ENCODE data around the gene NEUROG3.

NEUROG3 gene

DNA sequence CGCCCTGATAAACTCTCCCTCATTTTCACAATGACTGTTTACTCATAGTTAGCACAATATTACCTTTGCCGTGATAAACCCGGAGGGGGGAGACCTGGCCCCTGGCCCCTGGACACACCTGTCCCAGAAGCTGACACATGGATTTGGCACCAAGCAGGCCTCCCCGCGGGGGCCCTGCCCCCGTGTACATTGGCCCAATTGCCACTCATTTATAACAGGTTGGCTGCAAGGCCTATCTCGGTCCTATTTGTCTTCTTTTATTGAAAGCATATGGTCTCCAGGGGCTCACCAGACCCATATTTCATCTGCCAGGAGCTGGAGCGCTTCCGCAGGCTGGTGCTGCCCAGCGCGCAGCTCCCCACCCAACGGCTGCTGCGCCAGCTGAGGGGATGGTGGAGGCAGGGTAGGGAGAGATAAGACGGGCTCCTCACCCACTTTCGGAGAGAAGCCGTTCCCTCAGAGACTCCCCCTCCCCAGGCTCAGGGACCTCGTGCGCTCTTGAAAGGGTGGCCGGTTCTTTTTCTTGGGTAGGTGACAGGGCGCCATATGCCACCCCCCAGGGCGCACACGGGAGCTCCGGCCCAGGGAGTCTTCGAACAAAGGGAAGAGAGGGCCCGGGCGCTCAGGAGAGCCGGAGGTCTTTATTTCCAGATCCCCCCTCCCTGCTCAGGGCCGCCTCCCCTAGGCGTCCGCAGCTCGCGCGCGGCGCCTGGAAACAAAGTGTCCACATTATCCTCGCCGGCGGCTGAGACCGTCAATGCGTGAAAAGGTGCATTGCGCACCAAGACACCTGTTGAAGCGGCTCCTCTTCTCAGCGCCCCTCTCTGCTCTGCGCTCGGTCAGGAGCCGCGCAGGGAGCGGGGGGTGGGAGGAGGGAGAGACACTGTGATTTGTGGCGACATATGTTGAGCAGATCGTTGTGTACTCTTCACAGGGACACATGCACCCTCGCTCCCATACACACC is 4.3 kb upstream of the NEUROG3 start:
- TF ChIP-seq, protein P1, sequence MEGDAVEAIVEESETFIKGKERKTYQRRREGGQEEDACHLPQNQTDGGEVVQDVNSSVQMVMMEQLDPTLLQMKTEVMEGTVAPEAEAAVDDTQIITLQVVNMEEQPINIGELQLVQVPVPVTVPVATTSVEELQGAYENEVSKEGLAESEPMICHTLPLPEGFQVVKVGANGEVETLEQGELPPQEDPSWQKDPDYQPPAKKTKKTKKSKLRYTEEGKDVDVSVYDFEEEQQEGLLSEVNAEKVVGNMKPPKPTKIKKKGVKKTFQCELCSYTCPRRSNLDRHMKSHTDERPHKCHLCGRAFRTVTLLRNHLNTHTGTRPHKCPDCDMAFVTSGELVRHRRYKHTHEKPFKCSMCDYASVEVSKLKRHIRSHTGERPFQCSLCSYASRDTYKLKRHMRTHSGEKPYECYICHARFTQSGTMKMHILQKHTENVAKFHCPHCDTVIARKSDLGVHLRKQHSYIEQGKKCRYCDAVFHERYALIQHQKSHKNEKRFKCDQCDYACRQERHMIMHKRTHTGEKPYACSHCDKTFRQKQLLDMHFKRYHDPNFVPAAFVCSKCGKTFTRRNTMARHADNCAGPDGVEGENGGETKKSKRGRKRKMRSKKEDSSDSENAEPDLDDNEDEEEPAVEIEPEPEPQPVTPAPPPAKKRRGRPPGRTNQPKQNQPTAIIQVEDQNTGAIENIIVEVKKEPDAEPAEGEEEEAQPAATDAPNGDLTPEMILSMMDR (IDR thresholded peaks at IDR 0.05), result no peak

DNA sequence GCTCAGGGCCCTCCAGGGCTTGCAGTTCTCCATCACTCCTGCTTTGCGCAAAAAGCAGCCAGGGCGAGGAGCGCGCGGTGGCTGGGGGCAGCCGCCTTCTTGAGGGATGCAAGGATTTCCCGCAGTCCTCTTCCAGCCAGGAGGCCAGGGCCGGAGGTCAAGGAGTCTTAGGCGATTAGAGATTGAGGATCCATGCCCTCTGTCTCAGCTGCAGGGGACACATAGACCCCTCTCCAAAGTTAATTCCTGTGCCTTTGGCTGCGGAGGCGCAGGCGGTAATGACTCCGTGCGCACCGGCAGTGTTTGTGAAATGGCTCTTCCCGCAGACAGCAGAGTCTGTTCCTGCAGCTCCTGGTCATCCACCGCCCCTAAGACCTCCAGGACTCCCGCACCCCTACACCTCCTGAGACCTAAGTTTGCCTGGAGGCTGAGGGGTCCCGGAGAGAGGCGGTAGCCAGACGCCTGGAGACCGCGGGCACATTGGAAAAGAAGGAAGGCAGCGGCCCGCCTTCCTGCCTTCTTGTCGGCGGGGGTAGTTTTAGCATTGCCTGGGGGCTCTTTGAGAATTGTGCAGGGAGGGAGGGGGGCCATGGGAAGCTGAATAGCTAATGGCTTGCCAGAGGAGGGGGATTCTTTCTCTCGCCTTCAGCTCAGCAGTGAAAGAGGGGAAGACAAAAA is 3.3 kb upstream of the NEUROG3 start:
- TF ChIP-seq, protein P1 (IDR thresholded peaks at IDR 0.05), result no peak

DNA sequence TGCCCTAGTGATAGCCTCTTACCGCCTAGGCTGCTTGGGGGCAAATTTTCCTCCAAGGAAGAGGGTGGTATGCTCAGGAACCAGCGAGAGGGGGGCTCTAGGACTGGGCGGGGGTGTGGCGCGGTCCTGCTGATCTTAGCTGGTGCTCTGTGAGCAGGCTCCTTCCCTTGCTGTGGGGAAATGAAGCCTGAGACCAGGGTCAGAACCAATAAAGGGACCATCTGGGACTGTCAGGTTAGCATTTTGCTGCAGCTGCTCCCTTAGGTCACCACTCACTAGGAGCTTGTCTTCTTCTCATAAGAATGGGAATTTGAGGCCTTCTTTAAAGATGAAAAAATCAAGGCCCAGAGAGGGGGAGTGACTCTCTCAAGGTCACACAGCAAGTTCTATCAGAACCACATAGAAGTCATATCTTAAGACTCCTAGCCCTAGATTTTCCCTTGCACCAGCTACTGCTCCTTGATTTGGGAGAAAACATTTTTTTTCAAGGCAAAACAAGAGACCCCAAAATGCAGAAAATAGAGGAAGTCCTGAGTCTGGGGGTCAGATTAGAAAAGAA is 2.0 kb upstream of the NEUROG3 start:
- TF ChIP-seq, protein P1 (IDR thresholded peaks at IDR 0.05), result no peak

DNA sequence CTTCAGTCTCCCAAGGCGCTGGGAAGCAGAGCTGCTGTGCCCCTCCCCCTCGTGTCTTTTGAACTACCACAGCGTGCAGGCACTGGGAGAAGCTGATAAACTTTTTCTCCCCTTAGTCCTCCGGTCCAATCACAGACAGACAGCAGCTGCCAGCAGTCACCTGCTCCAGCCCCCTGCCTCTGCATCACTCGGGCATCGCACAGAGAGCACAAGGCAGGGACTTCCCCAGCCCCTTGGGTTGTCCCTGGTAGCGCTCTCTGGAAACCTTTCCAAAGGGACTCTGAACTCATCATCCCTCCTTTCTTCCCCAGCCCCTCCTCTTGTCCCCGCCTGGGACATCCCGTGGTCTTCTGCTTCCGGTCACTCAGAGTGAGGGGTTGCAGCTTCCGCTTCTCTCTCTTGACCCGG is 1.4 kb upstream of the NEUROG3 start:
- TF ChIP-seq, protein P1 (IDR thresholded peaks at IDR 0.05), result no peak

DNA sequence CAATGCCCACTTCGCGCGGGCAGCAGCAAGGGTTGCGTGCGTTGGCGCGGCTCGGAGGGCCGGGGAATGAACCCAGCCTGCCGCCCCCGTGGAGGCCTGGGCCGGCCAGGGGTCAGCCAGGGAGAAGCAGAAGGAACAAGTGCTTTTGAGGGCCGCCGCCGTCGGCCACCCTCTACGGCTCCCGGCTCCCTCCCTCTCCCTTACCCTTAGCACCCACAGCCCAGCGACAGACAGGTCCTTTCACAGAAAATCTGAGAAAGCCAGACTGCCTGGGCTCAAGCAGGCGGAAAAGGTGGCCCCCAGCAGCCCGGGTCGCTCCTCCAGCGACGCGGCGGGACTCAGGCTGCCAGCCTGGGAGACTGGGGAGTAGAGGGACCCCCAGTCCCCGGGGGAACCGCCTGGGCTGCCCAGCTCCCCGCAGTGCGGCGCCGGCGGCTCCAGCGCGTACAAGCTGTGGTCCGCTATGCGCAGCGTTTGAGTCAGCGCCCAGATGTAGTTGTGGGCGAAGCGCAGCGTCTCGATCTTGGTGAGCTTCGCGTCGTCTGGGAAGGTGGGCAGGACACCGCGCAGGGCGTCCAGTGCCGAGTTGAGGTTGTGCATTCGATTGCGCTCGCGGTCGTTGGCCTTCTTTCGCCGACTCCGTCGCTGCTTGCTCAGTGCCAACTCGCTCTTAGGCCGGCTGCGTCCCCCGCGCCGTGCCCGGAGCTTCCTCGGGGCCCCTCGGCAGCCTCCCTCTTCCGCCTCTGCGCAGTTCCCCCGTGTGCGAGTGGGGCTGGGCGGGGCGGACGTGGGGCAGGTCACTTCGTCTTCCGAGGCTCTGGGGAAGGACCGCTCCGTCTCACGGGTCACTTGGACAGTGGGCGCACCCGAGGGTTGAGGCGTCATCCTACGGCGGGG is 815 bp downstream of the NEUROG3 start:
- TF ChIP-seq, protein P1 (IDR thresholded peaks at IDR 0.05), result no peak

DNA sequence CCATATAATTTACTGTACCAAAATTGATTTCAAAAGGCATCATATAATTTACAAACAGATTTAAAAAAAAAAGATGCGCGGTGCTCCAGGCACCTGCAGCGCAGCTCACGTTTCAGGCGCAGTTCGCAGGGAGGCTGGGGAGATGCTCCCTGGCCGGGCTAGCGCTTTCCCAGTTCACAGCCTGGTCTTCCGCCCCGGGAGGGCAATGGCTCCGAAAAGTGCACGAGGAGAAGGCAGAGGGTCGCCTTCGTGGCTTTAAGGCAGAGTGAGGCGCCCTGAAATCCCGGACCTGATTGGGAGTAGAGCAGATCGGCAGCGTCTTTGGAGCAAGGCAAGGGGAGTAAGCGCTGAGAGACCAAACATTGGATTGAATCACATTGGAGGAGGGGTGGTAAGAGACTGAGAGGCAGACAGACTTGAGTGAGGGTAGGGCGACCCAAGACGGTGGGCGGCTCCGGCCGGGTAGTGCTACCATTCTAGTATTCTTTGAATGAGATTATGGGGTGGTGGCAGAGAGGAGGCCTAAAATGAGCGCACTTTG is 1.5 kb downstream of the NEUROG3 start:
- TF ChIP-seq, protein P1 (IDR thresholded peaks at IDR 0.05), result no peak

Data from LNCAP (cell line).